Adrenal gland (tissue), 12 donors: Measurements from ENCODE around the gene IL1R2. TPM values are rescaled to one million over a fixed set of nuclear protein-coding genes. Genes with fewer than 3 reads are reported as not detected.

ENCODE experiments used
- DNase-seq, 7 donors: peaks; one replicate each; pipeline ENCODE4 v3.0.0-alpha.2; 2019 to 2020
- H3K27ac ChIP-seq, 5 donors: fragments of 200-600 bp; sonication (generic) in 4 of 5; 1 replicate in 3 of 5; 2 replicates in 2 of 5; pipeline versions ENCODE4 v1.5.1 to v1.8.0; 2016 to 2020; ENCODE audit warnings: mild to moderate bottlenecking in 1 of 5
- H3K27me3 ChIP-seq: fragments of 200-600 bp; 2 replicates; pipeline ENCODE4 v1.8.0; 2021
- H3K36me3 ChIP-seq, 2 donors: fragments of 200-600 bp; replicated peaks in 1 of 2; 1 replicate in 1 of 2; 2 replicates in 1 of 2; pipeline versions ENCODE4 v1.5.1 to v1.8.0; 2018 to 2022
- H3K4me1 ChIP-seq, 2 donors: fragments of 200-600 bp; replicated peaks in 1 of 2; 1 replicate in 1 of 2; 2 replicates in 1 of 2; pipeline versions ENCODE4 v1.5.1 to v1.8.0; 2018 to 2021
- H3K4me3 ChIP-seq, 4 donors: fragments of 200-600 bp; sonication (generic) in 3 of 4; one replicate each; pipeline ENCODE4 v1.5.1; 2016 to 2018
- H3K9me3 ChIP-seq, 3 donors: fragments of 200-600 bp; sonication (generic) in 1 of 3; replicated peaks in 1 of 3; 1 replicate in 2 of 3; 2 replicates in 1 of 3; pipeline versions ENCODE4 v1.5.1 to v1.8.0; 2016 to 2021
- POLR2A ChIP-seq, 2 donors: fragments of 450-650 bp; IDR thresholded peaks; one replicate each; pipeline ENCODE4 v1.6.1; 2017; ENCODE audit warnings: antibody characterized with exemption in 2 of 2, mild to moderate bottlenecking in 2 of 2, moderate library complexity in 1 of 2
- WGBS, 4 donors: extraction: QIAGEN DNeasy Blood & Tissue Kit in 2 of 4; methylation state at CpG; one replicate each; pipeline versions ENCODE4 v1.1.5 to v1.1.7; 2013 to 2017; 5-methylcytosine and 5-hydroxymethylcytosine counted together
- intact Hi-C, 2 donors: fragments of 100-400 bp; cut with DNase I; formaldehyde crosslinking; loops; one replicate each; pipeline versions ENCODE4 v1.14.1 to v1.15.0; 2022 to 2023
- polyA plus RNA-seq, 3 donors: library from polyadenylated mRNA; stranded (reverse); fragments of 200-250 nt in 2 of 3; fragments of 350-450 nt in 1 of 3; fragmentation: Illumina TruSeq in 1 of 3; extraction: RNeasy Lipid Tissue Mini Kit (QIAGEN cat#74804) in 1 of 3; gene quantifications; one replicate each; pipeline ENCODE4 v1.2.3, GENCODE V29; 2013 to 2014
- total RNA-seq, 9 donors: library from RNA; depleted of rRNA in 4 of 9; stranded (reverse); fragments of >200 nt in 4 of 9; fragments of 120-200 nt in 1 of 9; fragmentation: NEBNext Ultra II Directional in 1 of 9; extraction: Animal tissue kit (Norgen Biotek cat#: 25700) in 1 of 9; gene quantifications; one replicate each; pipeline versions ENCODE4 v1.1.0 to v1.2.4, GENCODE V29; 2013 to 2023
- TF ChIP-seq, protein P1 (sequence below), 6 experiments: fragments of 450-650 bp in 4 of 6; fragments of 200-600 bp in 2 of 6; sonication (generic) in 1 of 6; IDR thresholded peaks; 1 replicate in 5 of 6; 2 replicates in 1 of 6; pipeline versions ENCODE4 v1.5.1 to v1.8.0; 2016 to 2021; ENCODE audit warnings: antibody characterized with exemption in 6 of 6, mild to moderate bottlenecking in 2 of 6, moderate library complexity in 1 of 6
- donor health status: healthy with polysubstance abuse.
- donor health status: Bipolar disorder and iron deficiency.
- donor health status: DM: yes; HTN: yes; CAD: no.
- donor health status: DM: no; HTN: no; CAD: no.
- donor health status: DM: no; HTN: no; CAD: no.
- donor health status: DM: yes; HTN: yes; CAD: no.

Gene IL1R2
- total and polyA plus RNA-seq, 12 donors, result 4.5 to 26.0 (median 12.2) TPM

DNA sequence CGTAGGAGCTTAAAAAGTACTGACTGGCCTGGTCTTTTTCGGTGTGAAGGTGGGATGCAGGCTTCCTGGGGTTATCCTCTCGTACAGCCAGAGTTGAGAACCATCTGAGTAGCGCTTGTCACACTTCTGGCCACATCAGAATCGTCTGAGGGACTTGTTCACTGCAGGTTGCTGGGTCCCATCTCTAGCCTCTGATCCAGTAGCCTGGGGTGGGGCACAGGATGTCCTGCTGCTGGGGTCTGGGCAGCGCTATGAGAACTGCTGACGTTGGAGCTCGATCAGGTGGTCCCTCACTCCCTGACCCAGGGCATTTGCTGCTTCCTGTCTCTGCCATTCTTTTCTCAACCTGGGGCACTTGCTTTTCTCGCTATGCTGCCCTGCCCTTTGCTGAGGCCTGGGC lies 7.1 kb upstream of the IL1R2 start:
- H3K4me1 ChIP-seq, result peaks cover 0 to 9% of the 10 kb centered on the region in 2 donors
- no peak overlapping the region for H3K27ac ChIP-seq
- peak in 1 of 7 donors; percentile 16 for DNase-seq
- H3K9me3 ChIP-seq, result no peaks in the 10 kb centered on the region
- no peak for TF ChIP-seq POLR2A (IDR thresholded peaks at IDR 0.05)
- TF ChIP-seq, protein P1, sequence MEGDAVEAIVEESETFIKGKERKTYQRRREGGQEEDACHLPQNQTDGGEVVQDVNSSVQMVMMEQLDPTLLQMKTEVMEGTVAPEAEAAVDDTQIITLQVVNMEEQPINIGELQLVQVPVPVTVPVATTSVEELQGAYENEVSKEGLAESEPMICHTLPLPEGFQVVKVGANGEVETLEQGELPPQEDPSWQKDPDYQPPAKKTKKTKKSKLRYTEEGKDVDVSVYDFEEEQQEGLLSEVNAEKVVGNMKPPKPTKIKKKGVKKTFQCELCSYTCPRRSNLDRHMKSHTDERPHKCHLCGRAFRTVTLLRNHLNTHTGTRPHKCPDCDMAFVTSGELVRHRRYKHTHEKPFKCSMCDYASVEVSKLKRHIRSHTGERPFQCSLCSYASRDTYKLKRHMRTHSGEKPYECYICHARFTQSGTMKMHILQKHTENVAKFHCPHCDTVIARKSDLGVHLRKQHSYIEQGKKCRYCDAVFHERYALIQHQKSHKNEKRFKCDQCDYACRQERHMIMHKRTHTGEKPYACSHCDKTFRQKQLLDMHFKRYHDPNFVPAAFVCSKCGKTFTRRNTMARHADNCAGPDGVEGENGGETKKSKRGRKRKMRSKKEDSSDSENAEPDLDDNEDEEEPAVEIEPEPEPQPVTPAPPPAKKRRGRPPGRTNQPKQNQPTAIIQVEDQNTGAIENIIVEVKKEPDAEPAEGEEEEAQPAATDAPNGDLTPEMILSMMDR (IDR thresholded peaks at IDR 0.05), result no peak
- intact Hi-C loops, result loop anchor here in 1 of 2 donors (10.0 kb wide), 1 partner anchor 100 kb away; no protein-coding TSS in a partner anchor
- no peak overlapping the region for H3K4me3 ChIP-seq
- WGBS, 4 donors, result 80 to 88% (median 85%) methylated on average over 5 to 9 of the region's 9 CpGs
- no peaks in the 10 kb centered on the region for H3K27me3 ChIP-seq
- H3K36me3 ChIP-seq, result no peaks in the 10 kb centered on the region

DNA sequence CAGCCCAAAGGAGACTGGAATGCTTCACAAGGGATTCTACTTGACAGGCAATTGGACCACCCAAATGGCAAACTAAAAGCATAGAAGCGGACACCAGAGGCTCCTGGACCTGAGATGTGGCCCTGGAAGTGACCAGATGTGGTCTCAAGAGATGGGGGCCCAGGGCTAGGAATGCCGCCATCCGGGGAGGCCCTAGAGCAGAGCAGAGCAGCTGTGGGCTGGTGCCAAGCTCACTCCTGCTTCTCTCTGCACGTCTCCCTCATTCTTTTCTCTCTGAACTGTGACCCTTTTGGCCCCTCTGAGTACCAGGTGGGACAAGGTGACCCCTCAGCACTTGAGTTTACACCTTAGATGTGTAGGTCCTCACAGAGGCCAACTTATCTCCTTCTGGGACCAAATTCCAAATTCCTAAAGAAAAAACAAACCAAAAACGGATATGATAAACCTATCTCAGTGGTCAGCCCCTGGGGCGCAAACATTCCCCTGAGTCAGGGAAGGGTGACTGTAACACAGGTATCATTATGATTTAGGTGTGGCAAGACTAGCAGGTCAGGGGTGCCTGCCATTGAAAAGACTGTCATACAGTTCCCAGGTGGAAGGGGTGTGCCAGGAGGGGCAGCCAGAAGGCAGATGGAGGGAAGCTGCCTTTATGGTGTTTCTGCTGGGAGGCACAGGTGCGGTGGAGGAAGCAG lies 6.5 kb upstream of the IL1R2 start:
- Histone ChIP-seq H3K27me3 (no peaks in the 10 kb centered on the region), H3K9me3 (no peaks in the 10 kb centered on the region), H3K27ac (no peak overlapping the region), H3K36me3 (no peaks in the 10 kb centered on the region), H3K4me3 (no peak overlapping the region), H3K4me1 (peaks cover 0 to 9% of the 10 kb centered on the region in 2 donors)
- DNase-seq, result peak in 1 of 7 donors; percentile 12
- intact Hi-C loops, result loop anchor here in 1 of 2 donors (10.0 kb wide), 1 partner anchor 100 kb away; no protein-coding TSS in a partner anchor
- WGBS, 4 donors, result 93 to 99% (median 94%) methylated on average over 7 of the region's 7 CpGs
- TF ChIP-seq, protein P1 (IDR thresholded peaks at IDR 0.05), result no peak
- no peak for TF ChIP-seq POLR2A (IDR thresholded peaks at IDR 0.05)

DNA sequence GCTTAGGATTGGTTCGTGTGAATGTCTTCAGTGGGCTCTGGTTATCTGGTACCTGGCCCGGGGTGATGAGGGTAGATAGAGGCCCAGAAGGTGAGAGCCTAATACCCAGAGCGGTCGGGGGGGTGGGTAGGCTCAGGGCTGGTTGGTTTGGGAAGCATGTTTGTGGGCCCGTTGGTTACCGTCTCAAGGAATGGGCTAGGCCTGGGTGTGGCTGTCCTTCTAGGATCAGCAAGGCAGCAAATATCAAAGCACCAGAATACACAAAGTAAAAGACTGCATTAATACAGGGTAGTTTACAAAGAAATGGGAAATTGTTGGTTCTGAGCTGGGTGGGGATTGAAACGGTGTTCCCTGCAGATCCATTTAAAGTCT lies 6.0 kb upstream of the IL1R2 start:
- H3K36me3 ChIP-seq, result no peaks in the 10 kb centered on the region
- intact Hi-C loops, result loop anchor here in 1 of 2 donors (10.0 kb wide), 1 partner anchor 101 kb away; no protein-coding TSS in a partner anchor
- 89 to 96% (median 93%) methylated on average over 7 of the region's 7 CpGs for WGBS, 4 donors
- no peak for TF ChIP-seq POLR2A (IDR thresholded peaks at IDR 0.05)
- TF ChIP-seq, protein P1 (IDR thresholded peaks at IDR 0.05), result no peak
- H3K4me1 ChIP-seq, result peaks cover 0 to 9% of the 10 kb centered on the region in 2 donors
- no peaks in the 10 kb centered on the region for H3K9me3 ChIP-seq
- H3K4me3 ChIP-seq, result no peak overlapping the region
- no peak overlapping the region for H3K27ac ChIP-seq
- H3K27me3 ChIP-seq, result no peaks in the 10 kb centered on the region
- DNase-seq, result peak in 1 of 7 donors; percentile 9

DNA sequence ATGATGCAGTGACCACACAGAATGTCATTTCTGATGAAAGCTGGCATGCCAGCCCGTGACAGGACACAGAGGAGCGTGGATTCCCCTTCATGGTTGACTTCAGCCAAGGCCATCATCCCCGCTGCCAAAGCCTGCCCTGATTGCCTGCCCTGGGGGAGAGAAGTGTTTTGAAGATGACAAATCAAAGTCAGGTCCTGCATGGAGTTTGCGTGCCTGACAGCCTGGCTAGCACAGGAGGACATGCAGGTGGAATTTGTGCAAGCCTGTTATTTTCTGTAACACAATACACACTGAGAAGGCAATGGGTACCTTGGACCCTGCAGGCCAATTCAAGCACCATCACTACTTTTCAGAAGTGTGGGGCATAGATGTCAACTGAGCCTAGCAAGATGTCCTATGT lies 5.4 kb upstream of the IL1R2 start:
- no peak overlapping the region for H3K27ac ChIP-seq
- DNase-seq, result peak in 3 of 7 donors; percentile 20 to 46 (median 26)
- H3K9me3 ChIP-seq, result no peaks in the 10 kb centered on the region
- peaks cover 0 to 9% of the 10 kb centered on the region in 2 donors for H3K4me1 ChIP-seq
- intact Hi-C loops, result loop anchor here in 1 of 2 donors (10.0 kb wide), 1 partner anchor 102 kb away; no protein-coding TSS in a partner anchor
- TF ChIP-seq, protein P1 (IDR thresholded peaks at IDR 0.05), result no peak
- no peak for TF ChIP-seq POLR2A (IDR thresholded peaks at IDR 0.05)
- WGBS, 4 donors, result 56 to 85% (median 65%) methylated on average over 4 of the region's 4 CpGs
- no peak overlapping the region for H3K4me3 ChIP-seq
- no peaks in the 10 kb centered on the region for H3K36me3 ChIP-seq
- no peaks in the 10 kb centered on the region for H3K27me3 ChIP-seq
